ENCODE results near the gene MAJIN. TPM values are rescaled to one million over a fixed set of nuclear protein-coding genes. Genes with fewer than 3 reads are reported as not detected.

Gene MAJIN
- total and polyA plus RNA-seq, 11 donors = not detected

DNA sequence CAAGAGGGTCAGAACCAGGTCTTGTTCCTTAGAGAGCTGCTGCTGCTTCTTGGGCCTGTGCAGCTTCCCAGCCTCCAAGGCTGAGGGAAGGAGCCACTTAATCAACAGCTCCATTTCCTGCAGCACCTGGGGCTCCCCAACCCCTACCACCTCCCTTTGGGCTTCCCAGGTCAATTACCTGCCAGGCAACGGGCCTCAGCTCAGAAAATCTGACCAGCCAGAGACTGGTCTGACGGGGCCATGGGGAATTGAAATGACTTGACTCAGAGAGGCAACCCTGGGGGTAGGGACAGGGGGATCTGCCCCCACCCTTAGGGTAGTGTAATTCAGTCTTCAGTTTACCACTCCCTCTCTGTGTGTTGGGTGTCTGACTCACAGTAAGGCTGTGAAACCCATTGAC is 4.7 kb upstream of the MAJIN start:
- H3K27ac ChIP-seq = no peak overlapping the region
- no peak for ATAC-seq
- no peaks in the 10 kb centered on the region for H3K9me3 ChIP-seq
- H3K36me3 ChIP-seq = no peaks in the 10 kb centered on the region
- H3K4me1 ChIP-seq = peaks cover 0 to 9% (median 7%) of the 10 kb centered on the region in 12 donors
- 71 to 82% (median 78%) methylated on average over 2 of the region's 2 CpGs for WGBS, 4 donors
- H3K27me3 ChIP-seq = peaks cover 0 to 3% (median 0%) of the 10 kb centered on the region in 9 donors
- H3K4me3 ChIP-seq = no peak overlapping the region
- no peak for DNase-seq
- TF ChIP-seq CTCF (IDR thresholded peaks at IDR 0.05) = no peak
- no peak for TF ChIP-seq POLR2A (IDR thresholded peaks at IDR 0.05)
- intact Hi-C loops (cut with DNase I) = loop anchor here in 1 of 10 donors (5.0 kb wide), 1 partner anchor 49 kb away; no protein-coding TSS in a partner anchor

DNA sequence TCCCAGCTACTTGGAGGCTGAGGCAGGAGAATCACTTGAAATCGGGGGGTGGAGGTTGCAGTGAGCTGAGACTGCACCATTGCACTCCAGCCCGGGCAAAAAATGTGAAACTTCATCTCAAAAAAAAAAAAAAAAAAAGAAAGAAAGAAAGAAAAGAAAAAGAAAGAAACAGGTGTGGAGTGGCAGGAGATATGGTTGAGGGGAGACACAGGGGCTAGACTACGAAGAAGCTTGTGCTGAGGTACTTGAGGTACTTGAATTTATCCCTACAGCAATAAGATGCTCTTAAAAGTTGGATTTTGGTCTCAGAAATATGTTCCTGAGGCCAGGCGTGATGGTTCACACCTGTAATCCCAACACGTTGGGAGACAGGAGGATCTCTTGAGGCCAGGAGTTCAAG is 2.2 kb upstream of the MAJIN start:
- DNase-seq (no peak), ATAC-seq (no peak)
- intact Hi-C loops (cut with DNase I) = no loop called here
- Histone ChIP-seq H3K4me1 (peaks cover 0 to 12% (median 10%) of the 10 kb centered on the region in 12 donors), H3K27ac (no peak overlapping the region), H3K9me3 (no peaks in the 10 kb centered on the region), H3K4me3 (no peak overlapping the region), H3K36me3 (no peaks in the 10 kb centered on the region), H3K27me3 (peaks cover 0 to 3% (median 0%) of the 10 kb centered on the region in 9 donors)
- TF ChIP-seq CTCF (IDR thresholded peaks at IDR 0.05) = no peak
- TF ChIP-seq POLR2A (IDR thresholded peaks at IDR 0.05) = no peak
- 79 to 89% (median 80%) methylated on average over 5 of the region's 5 CpGs for WGBS, 4 donors

DNA sequence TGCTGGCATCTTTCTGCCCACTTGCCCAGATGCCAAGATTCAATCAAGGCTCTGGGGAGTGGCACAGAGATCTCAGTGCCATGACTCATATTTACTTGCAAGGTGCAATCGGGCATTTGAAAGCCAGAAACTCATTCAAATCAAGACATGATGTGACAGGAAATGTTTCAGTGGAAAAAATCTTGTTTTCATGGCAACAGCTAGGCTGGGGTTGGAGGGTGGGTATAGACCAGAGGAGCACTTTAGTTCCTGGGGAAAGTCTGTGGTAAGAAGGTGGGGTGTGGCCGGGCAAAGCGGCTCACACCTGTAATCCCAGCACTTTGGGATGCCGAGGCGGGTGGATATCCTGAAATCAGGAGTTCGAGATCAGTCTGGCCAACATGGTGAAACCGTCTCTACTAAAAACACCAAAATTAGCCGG is 1.2 kb downstream of the MAJIN start:
- WGBS, 4 donors = 86 to 92% (median 89%) methylated on average over 8 of the region's 8 CpGs
- no peak for DNase-seq
- TF ChIP-seq POLR2A (IDR thresholded peaks at IDR 0.05) = no peak
- TF ChIP-seq CTCF (IDR thresholded peaks at IDR 0.05) = no peak
- H3K36me3 ChIP-seq = no peaks in the 10 kb centered on the region
- H3K4me1 ChIP-seq = peaks cover 0 to 12% (median 10%) of the 10 kb centered on the region in 12 donors
- ATAC-seq = no peak
- H3K4me3 ChIP-seq = no peak overlapping the region
- H3K9me3 ChIP-seq = no peaks in the 10 kb centered on the region
- intact Hi-C loops (cut with DNase I) = no loop called here
- no peak overlapping the region for H3K27ac ChIP-seq
- H3K27me3 ChIP-seq = peaks cover 0 to 3% (median 0%) of the 10 kb centered on the region in 9 donors

- peaks cover 0 to 12% (median 10%) of the 10 kb centered on the region in 12 donors for H3K4me1 ChIP-seq
- H3K27ac ChIP-seq = no peak overlapping the region
- H3K36me3 ChIP-seq = no peaks in the 10 kb centered on the region
- no peak overlapping the region for H3K4me3 ChIP-seq
- ATAC-seq (no peak), DNase-seq (no peak)
- 39 to 44% (median 41%) methylated on average over 5 of the region's 5 CpGs for WGBS, 4 donors
- no peak for TF ChIP-seq CTCF (IDR thresholded peaks at IDR 0.05)
- no peak for TF ChIP-seq POLR2A (IDR thresholded peaks at IDR 0.05)
- no peaks in the 10 kb centered on the region for H3K27me3 ChIP-seq
- intact Hi-C loops (cut with DNase I) = no loop called here
- H3K9me3 ChIP-seq = no peaks in the 10 kb centered on the region
These were observed 2.7 kb downstream of the MAJIN start for GRCh38 chr11:64969209-64969608.

All from heart left ventricle (tissue), 16 donors.